HCT116 (cell line): ENCODE results near the gene CHTOP. TPM values are rescaled to one million over a fixed set of nuclear protein-coding genes. Genes with fewer than 3 reads are reported as not detected.
A peak's percentile ranks its signal among the peaks of the same experiment; 100 is the strongest.

Source experiments
- ATAC-seq: fragments of 200-7000 bp; cut with Tn5 transposase; 2 replicates; pipeline ENCODE4 v1.9.1; 2020; ENCODE audit warnings: mild to moderate bottlenecking, moderate library complexity
- BruUV-seq: library from RNA; stranded (reverse); fragments of 400-500 nt; replicated peaks from 2 replicates; lab custom pipeline; 2021; lab: Mats Ljungman, UMichigan
- CTCF ChIA-PET: fragments of 300-600 bp; sonication (Branson Sonifier 250); formaldehyde crosslinking; loops from one replicate; lab custom pipeline; 2021; ENCODE audit warnings: antibody characterized with exemption; lab: Charles Lee
- POLR2A ChIA-PET: fragments of 300-600, 350-600 bp; sonication (Branson Sonifier 250); formaldehyde crosslinking; loops from one replicate; lab custom pipeline; 2021; ENCODE audit warnings: antibody characterized with exemption; lab: Charles Lee
- RAD21 ChIA-PET, 2 experiments: fragments of 300-600 bp; sonication (Branson Sonifier 250); formaldehyde crosslinking; loops; one replicate each; lab custom pipeline; 2023; ENCODE audit warnings: low total read pairs in 2 of 2; ENCODE audit not compliant: uncharacterized antibody in 2 of 2, unreplicated experiment in 2 of 2, low non-redundant PET in 1 of 2; lab: Charles Lee
- DNase-seq: peaks from one replicate; pipeline ENCODE4 v3.0.0-alpha.2; 2010; ENCODE audit warnings: low read depth, low spot score
- H2AFZ ChIP-seq: fragments of 200-600 bp; shearing (Covaris generic), sonication (generic); 2 replicates; pipeline ENCODE4 v1.6.1; 2017; ENCODE audit warnings: low read depth, mixed run types, mixed read lengths, antibody characterized with exemption, low read length; ENCODE audit not compliant: poor library complexity, severe bottlenecking
- H3K27ac ChIP-seq: 2 replicates; pipeline ENCODE4 v1.5.1; 2012; ENCODE audit warnings: low read depth, low read length
- H3K27me3 ChIP-seq: fragments of 200-600 bp; sonication (generic); 2 replicates; pipeline ENCODE4 v1.6.1; 2016; ENCODE audit warnings: mixed run types, low read length, mixed read lengths; ENCODE audit not compliant: insufficient read depth
- H3K36me3 ChIP-seq, 2 experiments: fragments of 200-500 bp in 1 of 2; fragments of 200-600 bp in 1 of 2; sonication (Bioruptor generic) in 1 of 2; sonication (generic) in 1 of 2; 2 replicates each; pipeline versions ENCODE4 v1.5.1 to v1.6.1; 2014 to 2016; ENCODE audit warnings: low read length in 2 of 2, inconsistent platforms in 1 of 2, mixed read lengths in 1 of 2, mixed run types in 1 of 2; ENCODE audit not compliant: insufficient read depth in 2 of 2, control insufficient read depth in 1 of 2
- H3K4me1 ChIP-seq, 2 experiments: fragments of 200-600 bp in 1 of 2; sonication (generic) in 1 of 2; 2 replicates each; pipeline versions ENCODE4 v1.5.1 to v1.6.1; 2012 to 2017; ENCODE audit warnings: low read length in 2 of 2, inconsistent platforms in 1 of 2, mild to moderate bottlenecking in 1 of 2, mixed read lengths in 1 of 2, mixed run types in 1 of 2, moderate library complexity in 1 of 2; ENCODE audit not compliant: insufficient read depth in 2 of 2, control insufficient read depth in 1 of 2
- H3K4me2 ChIP-seq: fragments of 200-600 bp; sonication (generic); 2 replicates; pipeline ENCODE4 v1.6.1; 2017; ENCODE audit warnings: mixed run types, low read length, mixed read lengths
- H3K4me3 ChIP-seq, 2 experiments: fragments of 200-600 bp in 1 of 2; sonication (generic) in 1 of 2; replicated peaks in 1 of 2; 2 replicates each; pipeline ENCODE4 v1.5.1; 2011 to 2016; ENCODE audit warnings: low read length in 2 of 2, control low read depth in 1 of 2, low read depth in 1 of 2, mild to moderate bottlenecking in 1 of 2, mixed read lengths in 1 of 2, mixed run types in 1 of 2
- H3K79me2 ChIP-seq: fragments of 200-600 bp; sonication (generic); 2 replicates; pipeline ENCODE4 v1.6.1; 2017; ENCODE audit warnings: mild to moderate bottlenecking, mixed run types, low read length, moderate library complexity, mixed read lengths; ENCODE audit not compliant: insufficient read depth
- H3K9ac ChIP-seq: fragments of 200-600 bp; sonication (generic); 2 replicates; pipeline ENCODE4 v1.6.1; 2016; ENCODE audit warnings: low read length, mixed read lengths
- H3K9me2 ChIP-seq: fragments of 200-600 bp; sonication (generic), shearing (Covaris generic); 2 replicates; pipeline ENCODE4 v1.6.1; 2017; ENCODE audit warnings: mixed run types, mild to moderate bottlenecking, moderate library complexity; ENCODE audit not compliant: insufficient read depth
- H3K9me3 ChIP-seq, 2 experiments: fragments of 200-500 bp in 1 of 2; fragments of 200-600 bp in 1 of 2; sonication (Bioruptor generic) in 1 of 2; sonication (generic) in 1 of 2; 2 replicates each; pipeline ENCODE4 v1.6.1; 2014 to 2017; ENCODE audit warnings: low read length in 2 of 2, mixed read lengths in 2 of 2, inconsistent platforms in 1 of 2, low read depth in 1 of 2, mild to moderate bottlenecking in 1 of 2, mixed run types in 1 of 2, moderate library complexity in 1 of 2; ENCODE audit not compliant: control insufficient read depth in 1 of 2, insufficient read depth in 1 of 2
- H4K20me1 ChIP-seq: fragments of 200-600 bp; sonication (generic), shearing (Covaris generic); 2 replicates; pipeline ENCODE4 v1.6.1; 2017; ENCODE audit warnings: mixed run types, mild to moderate bottlenecking, moderate library complexity; ENCODE audit not compliant: insufficient read depth
- EGR1 ChIP-seq: IDR thresholded peaks from 2 replicates; pipeline ENCODE4 v1.6.1; 2012; ENCODE audit warnings: low read depth
- ELF1 ChIP-seq: IDR thresholded peaks from 2 replicates; pipeline ENCODE4 v1.6.1; 2012; ENCODE audit warnings: low read depth, borderline replicate concordance
- FOSL1 ChIP-seq: IDR thresholded peaks from 2 replicates; pipeline ENCODE4 v1.6.1; 2012; ENCODE audit warnings: low read depth
- POLR2A ChIP-seq: IDR thresholded peaks from 2 replicates; pipeline ENCODE4 v1.7.0; 2011; ENCODE audit warnings: borderline replicate concordance; ENCODE audit not compliant: insufficient read depth, insufficient read length; ENCODE audit errors: extremely low read depth
- POLR2AphosphoS5 ChIP-seq: IDR thresholded peaks from 2 replicates; pipeline ENCODE4 v1.6.1; 2011; ENCODE audit warnings: mild to moderate bottlenecking, low read depth, low read length, moderate library complexity
- RAD21 ChIP-seq: IDR thresholded peaks from 2 replicates; pipeline ENCODE4 v1.6.1; 2012; ENCODE audit warnings: low read depth, mild to moderate bottlenecking
- SIN3A ChIP-seq: IDR thresholded peaks from 2 replicates; pipeline ENCODE4 v1.6.1; 2012; ENCODE audit warnings: low read depth
- SP1 ChIP-seq: IDR thresholded peaks from 2 replicates; pipeline ENCODE4 v1.6.1; 2012; ENCODE audit warnings: low read depth
- SRF ChIP-seq: IDR thresholded peaks from 2 replicates; pipeline ENCODE4 v1.6.1; 2012; ENCODE audit warnings: low read depth
- TCF7L2 ChIP-seq: IDR thresholded peaks from 2 replicates; pipeline ENCODE4 v1.7.0; 2011; ENCODE audit warnings: borderline replicate concordance, inconsistent platforms; ENCODE audit not compliant: insufficient read depth, insufficient read length; ENCODE audit errors: extremely low read depth
- YY1 ChIP-seq: IDR thresholded peaks from 2 replicates; pipeline ENCODE4 v1.6.1; 2011; ENCODE audit warnings: low read length, low read depth, moderate library complexity, mild to moderate bottlenecking; ENCODE audit not compliant: insufficient replicate concordance; ENCODE audit errors: extremely low read depth
- intact Hi-C: fragments of 100-400 bp; cut with micrococcal nuclease; formaldehyde crosslinking; loops from 2 replicates; pipeline ENCODE4 v1.10.0; 2022
- total RNA-seq: library from RNA; stranded (reverse); gene quantifications from one replicate; pipeline ENCODE4 v1.2.1, GENCODE V29; 2021; ENCODE audit not compliant: unreplicated experiment
- TF ChIP-seq, protein P1 (sequence below): IDR thresholded peaks from 2 replicates; pipeline ENCODE4 v1.6.1; 2011; ENCODE audit warnings: mild to moderate bottlenecking, low read length, moderate library complexity; ENCODE audit not compliant: insufficient replicate concordance; ENCODE audit errors: extremely low read depth
- TF ChIP-seq, protein P2 (sequence below): IDR thresholded peaks from 2 replicates; pipeline ENCODE4 v1.6.1; 2012

Gene CHTOP
- total RNA-seq, 1 experiment from 2014 or later: 110 TPM

DNA sequence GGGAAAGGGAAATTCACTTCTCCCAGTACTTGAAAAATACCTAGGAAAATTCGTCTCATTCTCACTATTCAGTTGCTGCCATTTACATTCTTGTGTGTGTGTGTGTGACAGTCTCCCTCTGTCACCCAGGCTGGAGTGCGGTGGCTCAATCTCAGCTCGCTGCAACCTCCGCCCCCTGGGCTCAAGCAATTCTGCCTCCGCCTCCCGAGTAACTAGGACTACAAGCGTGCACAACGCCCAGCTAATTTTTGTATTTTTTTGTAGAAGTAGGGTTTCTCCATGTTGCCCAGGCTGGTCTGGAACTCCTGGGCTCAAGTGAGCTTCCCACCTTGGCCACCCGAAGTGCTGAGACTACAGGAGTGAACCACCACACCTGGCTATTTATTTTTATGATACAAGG lies 25.8 kb downstream of the CHTOP start:
- peak overlapping the region; percentile 80; the same call in 1 of the 2 replicates for H3K27ac ChIP-seq
- ChIA-PET RAD21 (no interaction called here), POLR2A (interaction anchor here (1.1 to 1.7 kb wide), 3 partner anchors 12 to 116 kb away, joined by 3 to 8 read pairs (median 3); partner anchors contain the start of gene SLC27A3), CTCF (interaction anchor here (1.6 kb wide), 1 partner anchor 87 kb away, joined by 5 read pairs; no protein-coding TSS in a partner anchor)
- BruUV-seq: no TSS peak
- H3K4me3 ChIP-seq: peak overlapping the region; percentile 73 to 88
- H3K4me1 ChIP-seq: peaks cover 10 to 22% of the 10 kb centered on the region in 2 experiments; a peak in 3 of 4 replicates
- peaks cover 32 to 38% of the 10 kb centered on the region in 2 experiments for H3K36me3 ChIP-seq
- H3K9me2 ChIP-seq: no peaks in the 10 kb centered on the region
- TF ChIP-seq SP1 (no peak), RAD21 (no peak), ELF1 (no peak), TCF7L2 (no peak), POLR2AphosphoS5 (no peak), EGR1 (no peak), YY1 (no peak), POLR2A (no peak), SIN3A (no peak), SRF (no peak), FOSL1 (no peak)
- TF ChIP-seq, protein P1, sequence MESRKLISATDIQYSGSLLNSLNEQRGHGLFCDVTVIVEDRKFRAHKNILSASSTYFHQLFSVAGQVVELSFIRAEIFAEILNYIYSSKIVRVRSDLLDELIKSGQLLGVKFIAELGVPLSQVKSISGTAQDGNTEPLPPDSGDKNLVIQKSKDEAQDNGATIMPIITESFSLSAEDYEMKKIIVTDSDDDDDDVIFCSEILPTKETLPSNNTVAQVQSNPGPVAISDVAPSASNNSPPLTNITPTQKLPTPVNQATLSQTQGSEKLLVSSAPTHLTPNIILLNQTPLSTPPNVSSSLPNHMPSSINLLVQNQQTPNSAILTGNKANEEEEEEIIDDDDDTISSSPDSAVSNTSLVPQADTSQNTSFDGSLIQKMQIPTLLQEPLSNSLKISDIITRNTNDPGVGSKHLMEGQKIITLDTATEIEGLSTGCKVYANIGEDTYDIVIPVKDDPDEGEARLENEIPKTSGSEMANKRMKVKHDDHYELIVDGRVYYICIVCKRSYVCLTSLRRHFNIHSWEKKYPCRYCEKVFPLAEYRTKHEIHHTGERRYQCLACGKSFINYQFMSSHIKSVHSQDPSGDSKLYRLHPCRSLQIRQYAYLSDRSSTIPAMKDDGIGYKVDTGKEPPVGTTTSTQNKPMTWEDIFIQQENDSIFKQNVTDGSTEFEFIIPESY: no peak
- TF ChIP-seq, protein P2, sequence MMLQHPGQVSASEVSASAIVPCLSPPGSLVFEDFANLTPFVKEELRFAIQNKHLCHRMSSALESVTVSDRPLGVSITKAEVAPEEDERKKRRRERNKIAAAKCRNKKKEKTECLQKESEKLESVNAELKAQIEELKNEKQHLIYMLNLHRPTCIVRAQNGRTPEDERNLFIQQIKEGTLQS: no peak
- H3K9ac ChIP-seq: peak overlapping the region; percentile 67
- H3K79me2 ChIP-seq: peaks cover 21% of the 10 kb centered on the region
- ATAC-seq: no peak
- H3K9me3 ChIP-seq: no peaks in the 10 kb centered on the region
- H3K27me3 ChIP-seq: no peaks in the 10 kb centered on the region
- intact Hi-C loops: no loop called here
- no peaks in the 10 kb centered on the region; the same call in 1 of the 2 replicates for H4K20me1 ChIP-seq
- no peak for DNase-seq
- peak overlapping the region; percentile 79 for H3K4me2 ChIP-seq
- H2AFZ ChIP-seq: no peak overlapping the region
